ENCODE results near the gene RPL36AL. TPM values are rescaled to one million over a fixed set of nuclear protein-coding genes. Genes with fewer than 3 reads are reported as not detected.

The RPL36AL gene
- polyA plus RNA-seq, 2 of the 4 experiments (the other 2 are of a cell fraction) = 390 to 469 TPM

DNA sequence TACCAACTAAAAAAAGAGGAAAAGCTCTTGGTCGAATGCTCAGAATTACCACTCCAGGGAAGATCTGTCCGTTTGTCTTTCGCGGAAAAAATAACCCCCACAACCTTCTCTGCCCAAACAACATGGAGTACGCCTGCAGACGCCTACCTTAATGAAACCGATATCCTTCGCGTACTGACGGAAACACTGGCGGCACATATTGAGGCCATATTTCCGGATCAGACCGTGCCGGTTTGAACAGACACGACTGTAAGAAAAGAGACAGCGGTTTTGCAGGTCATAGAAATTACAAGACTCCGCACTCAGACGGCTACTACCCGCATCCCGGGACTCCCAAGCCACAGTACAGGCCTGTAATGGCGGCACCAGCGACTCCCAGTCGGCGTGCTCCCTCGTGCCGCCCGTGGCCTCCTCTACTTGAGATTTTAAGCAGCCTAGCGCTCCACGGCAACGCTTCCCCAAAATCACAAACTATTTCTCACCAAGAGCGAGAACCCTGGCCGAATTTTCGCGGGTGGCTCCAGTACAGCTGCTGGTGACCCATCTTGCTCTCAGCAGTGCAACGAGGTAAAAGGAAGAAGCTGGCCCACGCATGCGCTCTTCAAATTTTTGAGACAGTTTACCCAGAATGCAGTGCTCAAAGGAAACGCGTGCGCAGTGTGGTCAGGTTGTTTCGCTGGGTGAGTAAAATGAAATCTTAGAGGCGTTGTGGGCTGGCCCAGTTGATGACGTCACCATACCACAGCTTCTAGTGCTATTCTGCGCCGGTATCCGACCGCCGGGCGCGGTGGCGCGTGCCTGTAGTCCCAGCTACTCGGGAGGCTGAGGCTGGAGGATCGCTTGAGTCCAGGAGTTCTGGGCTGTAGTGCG is 34.4 kb downstream of the RPL36AL start, which contains the start of gene RPS29:
Gene RPS29, minus strand, starts transcription at position 578 of the 870 bp plus-strand sequence. Its CDS starts 34 bp downstream, at position 544.
- ATAC-seq (peak; percentile 86 to 89), DNase-seq (ENCODE audit: low read depth in 1 of 2, low spot score in 1 of 2) (peak; percentile 93 to 99), FAIRE-seq (peak; percentile 32)
- peaks cover 30% of the 10 kb centered on the region for H3K4me1 ChIP-seq
- 2% methylated on average over 48 of the region's 55 CpGs for WGBS (ENCODE audit: missing lambda C conversion rate)
- ChIA-PET POLR2A (interaction anchor here (0.6 to 3.1 kb wide), 13 partner anchors 8 to 267 kb away, joined by 3 to 50 read pairs (median 3); partner anchors contain the start of genes KLHDC2, LRR1, MGAT2 and NEMF), CTCF (interaction anchor here (0.9 to 2.5 kb wide), 10 partner anchors 9 to 125 kb away, joined by 3 to 18 read pairs (median 5); partner anchors contain the start of gene LRR1)
- H3K27ac ChIP-seq = peak within 1 kb of the TSS; percentile 86 to 96
- peak within 1 kb of the TSS; percentile 64 for H3K4me3 ChIP-seq
- no peaks in the 10 kb centered on the region for H3K9me3 ChIP-seq
- H3K4me2 ChIP-seq = peak within 1 kb of the TSS; percentile 82
- no peak for TF ChIP-seq NFE2L2 (conservative IDR thresholded peaks at IDR 0.05; ENCODE audit: low read length)
- TF ChIP-seq CBX8 (IDR thresholded peaks at IDR 0.05) = no peak
- TF ChIP-seq, protein P1, sequence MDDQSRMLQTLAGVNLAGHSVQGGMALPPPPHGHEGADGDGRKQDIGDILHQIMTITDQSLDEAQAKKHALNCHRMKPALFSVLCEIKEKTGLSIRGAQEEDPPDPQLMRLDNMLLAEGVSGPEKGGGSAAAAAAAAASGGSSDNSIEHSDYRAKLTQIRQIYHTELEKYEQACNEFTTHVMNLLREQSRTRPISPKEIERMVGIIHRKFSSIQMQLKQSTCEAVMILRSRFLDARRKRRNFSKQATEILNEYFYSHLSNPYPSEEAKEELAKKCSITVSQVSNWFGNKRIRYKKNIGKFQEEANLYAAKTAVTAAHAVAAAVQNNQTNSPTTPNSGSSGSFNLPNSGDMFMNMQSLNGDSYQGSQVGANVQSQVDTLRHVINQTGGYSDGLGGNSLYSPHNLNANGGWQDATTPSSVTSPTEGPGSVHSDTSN (IDR thresholded peaks at IDR 0.05) = 0 out of 2 replicates have a peak, but pooled peaks have one; percentile 38
- no peak for TF ChIP-seq ZNF302 (CRISPR knock-in tag; IDR thresholded peaks at IDR 0.05)
- TF ChIP-seq CHD2 (IDR thresholded peaks at IDR 0.05; ENCODE audit: low read length, partially characterized antibody) = no peak
- TF ChIP-seq, protein P2, sequence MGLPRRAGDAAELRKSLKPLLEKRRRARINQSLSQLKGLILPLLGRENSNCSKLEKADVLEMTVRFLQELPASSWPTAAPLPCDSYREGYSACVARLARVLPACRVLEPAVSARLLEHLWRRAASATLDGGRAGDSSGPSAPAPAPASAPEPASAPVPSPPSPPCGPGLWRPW (IDR thresholded peaks at IDR 0.05) = no peak
- TF ChIP-seq, protein P3, sequence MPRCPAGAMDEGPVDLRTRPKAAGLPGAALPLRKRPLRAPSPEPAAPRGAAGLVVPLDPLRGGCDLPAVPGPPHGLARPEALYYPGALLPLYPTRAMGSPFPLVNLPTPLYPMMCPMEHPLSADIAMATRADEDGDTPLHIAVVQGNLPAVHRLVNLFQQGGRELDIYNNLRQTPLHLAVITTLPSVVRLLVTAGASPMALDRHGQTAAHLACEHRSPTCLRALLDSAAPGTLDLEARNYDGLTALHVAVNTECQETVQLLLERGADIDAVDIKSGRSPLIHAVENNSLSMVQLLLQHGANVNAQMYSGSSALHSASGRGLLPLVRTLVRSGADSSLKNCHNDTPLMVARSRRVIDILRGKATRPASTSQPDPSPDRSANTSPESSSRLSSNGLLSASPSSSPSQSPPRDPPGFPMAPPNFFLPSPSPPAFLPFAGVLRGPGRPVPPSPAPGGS (IDR thresholded peaks at IDR 0.05) = peak; percentile 95; the same call in 2 of the 3 replicates
- TF ChIP-seq JUN (IDR thresholded peaks at IDR 0.05) = peak; percentile 92 to 98
- peak; percentile 28; the same call in 1 of the 2 replicates for TF ChIP-seq TP53 (CRISPR knock-in tag; IDR thresholded peaks at IDR 0.05)
- TF ChIP-seq RNF2 (IDR thresholded peaks at IDR 0.05; ENCODE audit: borderline replicate concordance, low read depth) = no peak
- TF ChIP-seq, protein P4, sequence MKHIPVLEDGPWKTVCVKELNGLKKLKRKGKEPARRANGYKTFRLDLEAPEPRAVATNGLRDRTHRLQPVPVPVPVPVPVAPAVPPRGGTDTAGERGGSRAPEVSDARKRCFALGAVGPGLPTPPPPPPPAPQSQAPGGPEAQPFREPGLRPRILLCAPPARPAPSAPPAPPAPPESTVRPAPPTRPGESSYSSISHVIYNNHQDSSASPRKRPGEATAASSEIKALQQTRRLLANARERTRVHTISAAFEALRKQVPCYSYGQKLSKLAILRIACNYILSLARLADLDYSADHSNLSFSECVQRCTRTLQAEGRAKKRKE (CRISPR knock-in tag; IDR thresholded peaks at IDR 0.05; ENCODE audit: low read depth) = no peak
- TF ChIP-seq KDM1A (IDR thresholded peaks at IDR 0.05; ENCODE audit: low read depth) = no peak
- TF ChIP-seq TFCP2L1 (CRISPR knock-in tag; IDR thresholded peaks at IDR 0.05) = peak; percentile 61
- no peak for TF ChIP-seq NR3C1 (IDR thresholded peaks at IDR 0.05)
- TF ChIP-seq MAFK (IDR thresholded peaks at IDR 0.05; ENCODE audit: partially characterized antibody) = peak; percentile 44
- TF ChIP-seq MYC (IDR thresholded peaks at IDR 0.05; ENCODE audit: borderline replicate concordance, low read length) = peak; percentile 90
- TF ChIP-seq PHF8 (IDR thresholded peaks at IDR 0.05; ENCODE audit: borderline replicate concordance, low read depth) = peak; percentile 98
- TF ChIP-seq GATA3 (IDR thresholded peaks at IDR 0.05; ENCODE audit: borderline replicate concordance) = no peak
- no peak for TF ChIP-seq ZC3H11A (IDR thresholded peaks at IDR 0.05)
- TF ChIP-seq, protein P5, sequence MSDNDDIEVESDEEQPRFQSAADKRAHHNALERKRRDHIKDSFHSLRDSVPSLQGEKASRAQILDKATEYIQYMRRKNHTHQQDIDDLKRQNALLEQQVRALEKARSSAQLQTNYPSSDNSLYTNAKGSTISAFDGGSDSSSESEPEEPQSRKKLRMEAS (IDR thresholded peaks at IDR 0.05) = peak; percentile 92
- TF ChIP-seq EHF (CRISPR knock-in tag; IDR thresholded peaks at IDR 0.05) = no peak
- TF ChIP-seq, protein P6, sequence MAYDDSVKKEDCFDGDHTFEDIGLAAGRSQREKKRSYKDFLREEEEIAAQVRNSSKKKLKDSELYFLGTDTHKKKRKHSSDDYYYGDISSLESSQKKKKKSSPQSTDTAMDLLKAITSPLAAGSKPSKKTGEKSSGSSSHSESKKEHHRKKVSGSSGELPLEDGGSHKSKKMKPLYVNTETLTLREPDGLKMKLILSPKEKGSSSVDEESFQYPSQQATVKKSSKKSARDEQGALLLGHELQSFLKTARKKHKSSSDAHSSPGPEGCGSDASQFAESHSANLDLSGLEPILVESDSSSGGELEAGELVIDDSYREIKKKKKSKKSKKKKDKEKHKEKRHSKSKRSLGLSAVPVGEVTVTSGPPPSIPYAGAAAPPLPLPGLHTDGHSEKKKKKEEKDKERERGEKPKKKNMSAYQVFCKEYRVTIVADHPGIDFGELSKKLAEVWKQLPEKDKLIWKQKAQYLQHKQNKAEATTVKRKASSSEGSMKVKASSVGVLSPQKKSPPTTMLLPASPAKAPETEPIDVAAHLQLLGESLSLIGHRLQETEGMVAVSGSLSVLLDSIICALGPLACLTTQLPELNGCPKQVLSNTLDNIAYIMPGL (CRISPR knock-in tag; IDR thresholded peaks at IDR 0.05; ENCODE audit: borderline replicate concordance) = 0 out of 2 replicates have a peak, but pooled peaks have one; percentile 61
- TF ChIP-seq, protein P7, sequence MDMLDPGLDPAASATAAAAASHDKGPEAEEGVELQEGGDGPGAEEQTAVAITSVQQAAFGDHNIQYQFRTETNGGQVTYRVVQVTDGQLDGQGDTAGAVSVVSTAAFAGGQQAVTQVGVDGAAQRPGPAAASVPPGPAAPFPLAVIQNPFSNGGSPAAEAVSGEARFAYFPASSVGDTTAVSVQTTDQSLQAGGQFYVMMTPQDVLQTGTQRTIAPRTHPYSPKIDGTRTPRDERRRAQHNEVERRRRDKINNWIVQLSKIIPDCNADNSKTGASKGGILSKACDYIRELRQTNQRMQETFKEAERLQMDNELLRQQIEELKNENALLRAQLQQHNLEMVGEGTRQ (IDR thresholded peaks at IDR 0.05) = no peak
- no peak for TF ChIP-seq ESRRA (IDR thresholded peaks at IDR 0.05; ENCODE audit: borderline replicate concordance, low read length)
- TF ChIP-seq, protein P8, sequence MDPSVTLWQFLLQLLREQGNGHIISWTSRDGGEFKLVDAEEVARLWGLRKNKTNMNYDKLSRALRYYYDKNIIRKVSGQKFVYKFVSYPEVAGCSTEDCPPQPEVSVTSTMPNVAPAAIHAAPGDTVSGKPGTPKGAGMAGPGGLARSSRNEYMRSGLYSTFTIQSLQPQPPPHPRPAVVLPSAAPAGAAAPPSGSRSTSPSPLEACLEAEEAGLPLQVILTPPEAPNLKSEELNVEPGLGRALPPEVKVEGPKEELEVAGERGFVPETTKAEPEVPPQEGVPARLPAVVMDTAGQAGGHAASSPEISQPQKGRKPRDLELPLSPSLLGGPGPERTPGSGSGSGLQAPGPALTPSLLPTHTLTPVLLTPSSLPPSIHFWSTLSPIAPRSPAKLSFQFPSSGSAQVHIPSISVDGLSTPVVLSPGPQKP (IDR thresholded peaks at IDR 0.05; ENCODE audit: low read depth, low read length) = no peak
- TF ChIP-seq RARB (CRISPR knock-in tag; IDR thresholded peaks at IDR 0.05) = no peak
- no peak for TF ChIP-seq HEYL (CRISPR knock-in tag; IDR thresholded peaks at IDR 0.05)
- TF ChIP-seq MAZ (IDR thresholded peaks at IDR 0.05; ENCODE audit: borderline replicate concordance, low read depth, low read length) = no peak
- TF ChIP-seq JUNB (IDR thresholded peaks at IDR 0.05) = no peak
- TF ChIP-seq ZSCAN20 (CRISPR knock-in tag; IDR thresholded peaks at IDR 0.05) = no peak
- TF ChIP-seq NPAS2 (CRISPR knock-in tag; IDR thresholded peaks at IDR 0.05; ENCODE audit: borderline replicate concordance) = no peak
- no peak for TF ChIP-seq CEBPB (IDR thresholded peaks at IDR 0.05)
- no peak for TF ChIP-seq FOSB (CRISPR knock-in tag; IDR thresholded peaks at IDR 0.05)

All from A549 (cell line).